Stimulated activated naive CD4-positive, alpha-beta T cell treated with Interleukin-2 at 50 U/mL for 16 hours (primary cell): ENCODE measurements around the gene DOCK8.

Experiments
- DNase-seq: peaks from one replicate; lab custom pipeline; 2025; lab: John Stamatoyannopoulos, UW

DOCK8 gene

GRCh38 chr9:266228-266627 lies 51.6 kb downstream of the DOCK8 start:
- DNase-seq = no peak

DNA sequence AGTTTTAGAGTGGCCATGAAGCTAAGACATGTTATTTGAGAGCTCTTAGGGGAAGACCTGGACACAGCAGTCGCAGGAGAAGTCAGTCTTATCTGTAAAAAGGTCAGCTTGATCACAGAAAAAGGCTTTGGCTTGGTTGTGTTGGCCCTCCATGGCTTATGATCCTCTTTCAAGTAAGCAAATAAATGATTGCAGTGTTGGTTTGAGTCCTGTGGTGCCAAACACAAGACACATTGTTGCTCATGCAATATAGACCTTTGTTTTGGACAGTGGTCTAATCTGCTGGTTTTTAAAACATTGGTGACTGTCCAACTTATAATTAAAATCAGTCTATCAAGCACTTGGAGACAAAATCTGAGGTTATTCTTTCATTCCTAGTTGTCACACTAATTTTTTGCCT lies 54.0 kb downstream of the DOCK8 start:
- no peak for DNase-seq

- no peak for DNase-seq
Measured at GRCh38 chr9:269081-269711, 54.5 kb downstream of the DOCK8 start.

DNA sequence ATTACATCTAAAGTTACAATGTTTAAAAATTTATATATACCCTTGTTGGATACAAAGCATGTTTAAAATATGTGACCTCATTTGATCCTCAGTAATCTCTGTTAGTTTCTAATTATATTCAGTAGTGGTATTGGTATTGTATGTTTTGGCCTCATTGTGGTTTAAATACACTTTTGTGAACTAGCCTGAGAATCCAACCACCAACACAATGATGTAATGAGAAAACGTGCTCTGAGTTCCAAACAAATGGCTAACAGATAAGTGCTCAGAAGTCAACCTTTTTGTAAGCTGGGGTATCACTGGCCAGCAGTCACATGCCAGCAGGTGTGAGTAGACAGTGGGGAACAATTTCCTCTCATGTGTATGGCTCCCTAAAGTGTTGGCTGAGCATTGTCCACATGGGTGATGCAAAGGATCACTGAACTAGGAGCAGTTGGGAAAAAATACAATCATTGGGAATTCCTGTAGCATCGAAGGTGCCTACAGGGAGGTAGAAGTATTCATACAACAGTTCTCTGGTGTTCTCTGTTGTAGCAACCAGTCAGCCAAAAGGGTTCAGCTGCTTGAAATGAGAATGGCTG lies 56.1 kb downstream of the DOCK8 start:
- no peak for DNase-seq

DNA sequence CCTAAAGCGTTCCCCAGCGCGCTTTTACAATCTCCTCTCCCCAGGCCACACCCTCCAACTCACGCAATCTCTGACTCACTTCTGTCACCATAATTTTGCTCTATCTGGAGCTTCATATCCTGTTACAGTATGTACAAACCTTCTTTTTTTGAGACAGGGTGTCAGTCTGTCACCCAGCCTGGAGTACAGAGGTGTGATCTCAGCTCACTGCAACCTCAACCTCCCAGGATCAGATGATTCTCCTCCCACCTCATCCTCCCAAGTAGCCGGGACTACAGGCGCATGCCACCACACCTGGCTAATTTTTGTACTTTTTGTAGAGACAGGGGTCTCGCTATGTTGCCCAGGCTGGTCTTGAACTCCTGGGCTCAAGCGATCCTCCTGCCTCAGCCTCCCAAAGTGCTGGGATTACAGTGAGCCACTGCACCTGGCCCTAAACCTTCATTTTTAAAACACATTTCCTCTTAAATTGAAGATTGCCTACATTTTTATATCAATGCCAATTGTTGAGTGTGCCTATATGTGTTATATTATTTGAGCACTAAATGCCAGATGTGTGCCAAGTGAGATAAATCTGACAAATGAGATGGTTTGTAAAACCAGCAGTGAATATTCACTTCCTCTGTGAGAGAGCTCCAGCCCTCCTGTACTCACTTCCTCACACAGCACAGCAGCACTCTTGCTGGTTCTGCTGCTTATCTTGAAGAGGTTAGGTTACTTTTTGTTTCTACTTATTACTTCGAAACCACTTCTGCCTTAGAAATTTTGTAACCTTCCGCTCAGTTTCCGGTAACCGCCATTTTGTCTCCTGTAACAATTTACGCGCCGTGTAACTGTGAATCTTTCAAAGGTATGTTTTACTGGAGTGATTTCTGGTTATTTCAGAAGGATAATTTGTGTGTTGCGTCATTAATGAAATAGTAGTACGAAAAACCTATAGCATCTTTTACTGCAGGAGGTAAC lies 57.9 kb downstream of the DOCK8 start:
- peak; percentile 65 for DNase-seq

DNA sequence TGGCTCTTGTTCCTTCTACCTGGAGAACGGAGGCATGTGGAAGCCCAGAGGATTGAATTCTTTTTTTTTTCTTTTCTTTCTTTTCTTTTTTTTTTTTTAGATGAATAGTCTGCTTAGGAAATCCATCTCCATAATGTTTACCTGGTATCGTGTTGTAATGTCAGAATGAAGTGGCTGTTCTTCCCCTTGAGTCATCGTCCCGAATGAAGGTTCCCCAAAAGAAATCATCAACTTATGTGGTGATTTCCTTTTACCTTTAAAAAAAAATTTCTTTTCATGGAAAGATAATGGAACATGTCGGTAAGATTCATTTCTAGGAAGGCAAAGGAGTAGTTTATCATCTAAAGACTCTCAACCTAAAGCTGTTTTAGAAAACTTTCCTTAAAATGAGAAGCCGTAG lies 59.7 kb downstream of the DOCK8 start:
- no peak for DNase-seq

DNA sequence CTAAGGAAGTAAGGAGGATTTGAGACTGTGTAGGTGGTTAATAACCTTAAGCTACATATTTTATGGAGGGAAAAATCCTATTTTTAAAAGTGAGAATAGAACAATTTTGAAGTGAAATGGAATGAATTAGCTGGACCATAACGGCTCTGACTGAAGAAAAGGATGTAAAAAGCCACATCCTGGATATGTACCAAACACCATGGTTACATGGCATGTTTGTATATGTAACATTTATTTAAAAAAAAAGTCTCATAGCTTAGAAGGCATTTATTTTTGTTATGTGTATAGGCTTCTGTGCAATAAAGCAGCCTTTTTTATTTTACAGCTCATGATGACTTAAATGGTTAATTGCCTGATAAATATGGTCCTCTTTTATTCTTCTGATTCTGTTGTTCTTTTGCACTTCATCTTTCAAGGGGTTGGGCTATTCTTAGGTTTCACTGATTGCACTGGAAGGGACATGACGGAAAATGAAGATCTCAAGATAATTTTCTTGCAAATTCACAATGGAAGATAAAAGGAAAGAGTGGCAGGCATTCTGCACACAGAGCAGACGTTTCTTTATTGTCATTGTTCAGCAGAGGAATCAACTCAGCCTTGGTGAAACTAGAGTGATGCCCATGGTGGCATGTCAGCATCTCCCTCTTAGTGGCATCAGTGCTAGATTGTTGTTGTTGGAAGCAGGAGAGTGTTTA lies 63.1 kb downstream of the DOCK8 start:
- DNase-seq = no peak

DNA sequence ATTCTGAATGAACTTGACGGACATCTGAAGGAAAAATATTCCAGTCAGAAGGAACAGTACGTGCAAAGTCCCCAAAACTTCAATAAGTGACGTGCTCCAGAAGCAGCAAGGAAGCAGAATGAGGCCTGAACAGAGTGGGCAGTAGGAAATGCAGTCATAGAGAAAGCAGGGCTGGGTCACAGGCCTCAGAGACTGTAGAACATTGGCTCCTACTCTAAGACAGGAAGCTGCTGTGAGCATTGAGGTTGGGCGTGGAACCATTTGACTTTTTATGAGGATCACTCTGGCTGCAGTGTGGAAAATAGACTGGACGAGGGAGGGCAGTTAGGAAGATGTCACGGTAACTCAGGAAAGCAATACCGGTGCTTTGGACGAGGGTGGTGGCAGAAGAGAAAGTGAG lies 64.0 kb downstream of the DOCK8 start:
- peak; percentile 44 for DNase-seq

- no peak for DNase-seq
Measured at GRCh38 chr9:279674-280073, 65.0 kb downstream of the DOCK8 start.

- no peak for DNase-seq
Measured at GRCh38 chr9:281741-282645, 67.3 kb downstream of the DOCK8 start.

- DNase-seq = no peak
Measured at GRCh38 chr9:286071-286740, 71.5 kb downstream of the DOCK8 start.

GRCh38 chr9:289121-289520 lies 74.5 kb downstream of the DOCK8 start:
- DNase-seq = no peak

- DNase-seq = no peak
Measured at GRCh38 chr9:292915-293314, 78.2 kb downstream of the DOCK8 start.

- no peak for DNase-seq
Measured at GRCh38 chr9:295576-295975, 80.9 kb downstream of the DOCK8 start.

- no peak for DNase-seq
Measured at GRCh38 chr9:296411-296810, 81.7 kb downstream of the DOCK8 start.

- no peak for DNase-seq
Measured at GRCh38 chr9:297104-297972, 82.7 kb downstream of the DOCK8 start.

GRCh38 chr9:303502-303901 lies 88.8 kb downstream of the DOCK8 start:
- DNase-seq = no peak

DNA sequence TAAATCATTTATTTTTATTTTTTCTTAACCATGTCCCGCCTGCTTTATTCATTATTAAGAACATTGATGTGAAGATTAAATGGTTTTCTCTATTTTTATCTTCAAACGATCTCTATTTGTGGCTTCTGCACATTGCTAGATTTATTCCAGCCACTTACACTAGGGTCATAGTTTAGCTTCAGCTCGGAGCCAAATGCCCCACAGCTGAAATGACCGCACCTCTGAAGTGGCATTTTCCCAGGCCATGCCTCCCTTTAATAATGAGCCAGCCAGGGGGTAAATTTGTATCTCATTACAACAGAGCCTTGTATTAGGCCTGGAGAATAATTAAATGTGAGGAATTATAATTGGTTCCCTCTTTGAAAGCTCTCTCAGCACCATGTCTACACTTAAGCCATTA lies 89.4 kb downstream of the DOCK8 start:
- DNase-seq = no peak

DNA sequence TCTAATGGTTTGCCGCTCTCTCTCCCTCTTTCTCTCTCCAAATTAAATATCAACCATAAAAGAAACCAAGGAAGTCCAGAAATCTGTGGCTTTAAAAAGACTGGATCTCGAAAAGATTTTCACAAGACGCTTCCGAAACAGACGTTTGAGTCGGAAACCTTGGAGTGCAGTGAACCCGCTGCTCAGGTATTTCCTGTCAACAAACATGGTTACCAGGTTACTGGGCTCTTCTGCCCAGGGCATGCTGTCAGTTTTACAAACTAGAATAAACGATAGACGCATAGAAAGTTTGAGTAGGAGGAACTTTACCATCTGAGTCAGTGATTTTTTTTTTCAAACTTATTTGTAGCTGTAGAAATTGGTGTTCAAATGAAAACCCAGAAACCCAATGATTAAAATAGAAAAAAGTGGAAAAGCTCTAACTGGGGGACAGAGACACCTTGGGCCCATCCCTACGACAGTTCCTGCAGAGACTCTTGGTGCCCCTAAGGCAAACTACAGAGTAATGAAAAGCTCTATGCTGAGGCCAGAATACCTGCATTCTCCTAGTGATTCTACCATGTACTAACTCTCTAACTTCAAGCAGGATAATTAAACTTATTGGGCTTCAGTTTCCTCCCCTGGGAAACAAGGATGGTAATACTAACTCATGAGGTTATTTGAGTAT lies 90.0 kb downstream of the DOCK8 start:
- DNase-seq = no peak
